KOPT-K1 (cell line): ENCODE measurements around the gene MAPK8.

ENCODE experiments used
- H3K27ac ChIP-seq: fragments of 200-600 bp; sonication (generic); 2 replicates; pipeline ENCODE4 v1.5.1; 2016; ENCODE audit warnings: antibody characterized with exemption, mild to moderate bottlenecking, low read depth, low read length; ENCODE audit not compliant: poor library complexity, severe bottlenecking
- H3K36me3 ChIP-seq: fragments of 200-600 bp; sonication (generic); 2 replicates; pipeline ENCODE4 v1.5.1; 2017; ENCODE audit warnings: antibody characterized with exemption, mild to moderate bottlenecking, low read length, moderate library complexity; ENCODE audit not compliant: insufficient read depth
- H3K9me3 ChIP-seq: fragments of 200-600 bp; sonication (generic); 2 replicates; pipeline ENCODE4 v1.5.1; 2017; ENCODE audit warnings: antibody characterized with exemption, low read length, mild to moderate bottlenecking; ENCODE audit not compliant: insufficient read depth, poor library complexity, severe bottlenecking

Gene MAPK8

GRCh38 chr10:48286356-48286755, 20.1 kb upstream of the MAPK8 start:
- Histone ChIP-seq H3K9me3 (peaks cover 39% of the 10 kb centered on the region), H3K27ac (peak overlapping the region; percentile 95), H3K36me3 (no peaks in the 10 kb centered on the region)

DNA sequence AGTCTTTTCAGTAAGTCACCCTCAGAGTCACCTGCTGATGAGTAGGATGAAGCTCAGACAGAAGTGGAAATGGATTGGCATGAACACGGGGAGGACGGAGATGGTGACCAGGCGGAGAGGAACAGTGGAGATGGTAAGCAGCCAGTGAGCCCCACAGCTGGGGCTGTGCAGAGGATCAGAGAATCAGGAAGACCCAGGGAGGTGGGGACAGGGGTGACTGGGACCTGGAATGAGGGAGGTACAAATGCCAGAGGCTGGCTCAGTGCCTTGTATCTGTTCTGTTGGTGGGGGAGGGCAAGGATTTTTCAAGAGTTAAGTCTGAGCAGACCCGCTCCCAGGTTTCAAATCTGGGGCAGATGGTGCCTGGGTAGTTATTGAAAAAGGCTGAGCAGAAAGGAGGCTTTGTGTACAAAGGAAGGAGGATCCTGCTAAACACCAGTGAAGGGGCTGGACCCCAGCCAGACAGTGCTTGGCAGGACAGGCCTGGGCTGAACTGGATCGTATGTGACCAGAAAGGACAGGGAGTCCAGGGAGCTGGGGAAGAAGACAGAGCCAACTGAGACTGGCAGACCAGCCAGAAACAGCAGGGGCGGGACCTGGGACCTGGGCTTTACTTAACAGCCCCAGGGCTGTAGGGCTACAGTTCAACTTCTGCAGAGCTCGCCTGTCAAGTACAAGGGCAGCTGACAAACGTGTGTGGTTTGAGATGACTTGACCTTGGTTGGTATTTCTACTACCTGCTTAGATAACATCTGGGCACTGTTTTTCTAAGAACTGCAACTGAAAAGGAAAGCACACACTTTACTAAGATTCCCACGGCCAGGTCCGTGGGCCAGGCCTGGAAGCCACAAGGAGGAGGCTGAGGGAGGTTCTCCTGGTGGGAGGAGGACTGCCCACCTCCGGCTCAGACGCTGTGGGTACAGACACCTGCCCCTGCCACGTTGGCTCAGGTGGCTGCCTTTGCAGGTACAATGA, 18.8 kb upstream of the MAPK8 start:
- peaks cover 26% of the 10 kb centered on the region for H3K9me3 ChIP-seq
- H3K27ac ChIP-seq = peak overlapping the region; percentile 95
- H3K36me3 ChIP-seq = no peaks in the 10 kb centered on the region

DNA sequence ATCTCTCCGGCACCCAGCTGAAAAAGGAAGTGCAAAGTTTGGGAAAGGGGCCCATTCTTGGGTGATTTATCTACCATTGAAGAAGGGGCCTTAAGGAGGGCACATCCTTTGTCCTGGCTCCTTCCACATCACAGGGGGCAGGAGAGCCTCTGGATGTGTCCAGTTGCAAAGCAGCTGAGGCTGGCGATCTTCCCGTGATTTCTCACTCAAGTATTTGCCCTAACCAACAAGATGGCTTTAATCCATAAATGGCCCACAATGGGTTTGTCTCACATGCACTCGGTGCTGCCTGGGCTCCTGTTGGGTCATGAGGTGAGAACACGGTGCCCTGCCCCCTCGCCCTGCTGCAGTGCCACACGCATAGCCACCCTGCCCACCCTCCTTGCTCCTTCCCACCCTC, 17.8 kb upstream of the MAPK8 start:
- no peaks in the 10 kb centered on the region for H3K36me3 ChIP-seq
- H3K27ac ChIP-seq = peak overlapping the region; percentile 95
- H3K9me3 ChIP-seq = peaks cover 16% of the 10 kb centered on the region

DNA sequence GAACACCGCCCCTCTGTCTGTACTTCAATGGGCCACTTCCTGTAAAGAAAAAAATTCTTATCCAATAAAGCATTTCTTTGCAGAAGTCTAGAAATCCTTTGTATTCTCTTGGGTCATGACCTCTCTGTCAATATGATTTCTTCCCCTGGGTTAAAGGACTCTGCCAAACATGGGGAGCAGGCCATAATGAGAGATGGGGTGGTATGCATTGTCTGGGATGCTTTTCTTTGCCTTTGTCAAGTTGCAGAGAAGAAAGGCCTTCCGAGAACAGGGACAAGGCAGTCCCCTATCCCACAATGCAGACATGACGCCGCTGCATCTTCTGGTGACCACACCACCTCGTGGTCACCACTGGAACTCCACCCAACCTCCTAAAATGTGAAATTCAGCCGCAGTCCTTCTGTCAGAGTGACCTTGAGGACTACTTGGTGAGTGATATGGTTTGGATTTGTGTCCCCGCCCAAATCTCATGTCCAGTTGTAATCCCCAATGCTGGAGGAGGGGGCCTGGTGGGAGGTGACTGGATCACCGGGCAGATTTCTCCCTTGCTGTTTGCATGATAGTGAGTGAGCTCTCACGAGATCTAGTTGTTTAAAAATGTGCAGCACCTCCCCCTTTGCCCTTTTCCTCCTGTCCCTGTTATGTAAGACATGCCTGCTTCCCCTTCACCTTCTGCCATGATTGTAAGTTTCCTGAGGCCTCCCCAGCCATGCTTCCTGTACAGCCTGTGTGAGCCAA, 16.8 kb upstream of the MAPK8 start:
- peak overlapping the region; percentile 95 for H3K27ac ChIP-seq

GRCh38 chr10:48290286-48290685, 16.2 kb upstream of the MAPK8 start:
- Histone ChIP-seq H3K27ac (peak overlapping the region; percentile 95), H3K36me3 (no peaks in the 10 kb centered on the region), H3K9me3 (peaks cover 8% of the 10 kb centered on the region)

More for the DNA sequence above, 16.8 kb upstream of the MAPK8 start:
- Histone ChIP-seq H3K9me3 (peaks cover 8% of the 10 kb centered on the region), H3K36me3 (no peaks in the 10 kb centered on the region)

GRCh38 chr10:48291190-48291589, 15.3 kb upstream of the MAPK8 start:
- Histone ChIP-seq H3K27ac (peak overlapping the region; percentile 95), H3K36me3 (no peaks in the 10 kb centered on the region), H3K9me3 (peaks cover 2% of the 10 kb centered on the region)

DNA sequence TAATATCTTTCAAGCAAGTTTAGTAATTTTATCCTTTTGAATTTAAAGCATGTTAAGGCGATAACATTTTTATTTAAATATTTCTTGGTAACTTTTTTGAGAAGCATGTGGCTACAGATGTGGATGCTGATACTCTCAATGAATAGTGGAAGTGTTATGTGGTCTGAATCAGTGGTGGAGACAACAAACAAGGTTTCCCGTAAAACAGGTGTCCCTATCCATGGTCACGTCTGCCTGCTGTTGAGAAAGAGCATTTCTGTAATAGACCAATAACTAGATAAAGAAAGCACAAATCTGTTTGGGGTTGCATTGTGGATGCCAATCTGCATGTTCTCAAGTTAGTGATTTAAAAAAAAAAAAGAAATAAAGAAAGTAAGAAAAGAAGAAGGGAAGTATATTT, 13.9 kb upstream of the MAPK8 start:
- Histone ChIP-seq H3K36me3 (no peaks in the 10 kb centered on the region), H3K27ac (peak overlapping the region; percentile 95), H3K9me3 (no peaks in the 10 kb centered on the region)

DNA sequence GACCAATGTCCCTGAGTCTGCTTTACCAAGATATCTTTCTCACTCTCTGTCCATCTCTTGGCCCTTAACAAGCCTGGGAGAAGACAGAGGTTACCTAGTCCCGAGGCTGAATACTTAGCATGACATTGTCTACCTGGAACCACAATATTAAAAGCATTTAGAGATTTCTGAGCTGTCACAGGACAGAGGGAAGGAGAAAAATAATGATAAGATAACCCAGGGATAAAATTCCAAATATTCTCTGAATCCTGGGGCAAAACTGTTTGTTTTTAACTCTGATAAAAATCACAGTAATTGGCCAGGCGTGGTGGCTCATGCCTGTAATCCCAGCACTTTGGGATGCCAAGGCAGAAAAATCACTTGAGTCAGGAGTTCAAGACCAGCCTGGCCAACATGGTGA, 12.0 kb upstream of the MAPK8 start:
- H3K36me3 ChIP-seq = no peaks in the 10 kb centered on the region
- H3K27ac ChIP-seq = no peak overlapping the region
- no peaks in the 10 kb centered on the region for H3K9me3 ChIP-seq

GRCh38 chr10:48296576-48297098, 9.8 kb upstream of the MAPK8 start:
- Histone ChIP-seq H3K27ac (no peak overlapping the region), H3K36me3 (no peaks in the 10 kb centered on the region), H3K9me3 (no peaks in the 10 kb centered on the region)

DNA sequence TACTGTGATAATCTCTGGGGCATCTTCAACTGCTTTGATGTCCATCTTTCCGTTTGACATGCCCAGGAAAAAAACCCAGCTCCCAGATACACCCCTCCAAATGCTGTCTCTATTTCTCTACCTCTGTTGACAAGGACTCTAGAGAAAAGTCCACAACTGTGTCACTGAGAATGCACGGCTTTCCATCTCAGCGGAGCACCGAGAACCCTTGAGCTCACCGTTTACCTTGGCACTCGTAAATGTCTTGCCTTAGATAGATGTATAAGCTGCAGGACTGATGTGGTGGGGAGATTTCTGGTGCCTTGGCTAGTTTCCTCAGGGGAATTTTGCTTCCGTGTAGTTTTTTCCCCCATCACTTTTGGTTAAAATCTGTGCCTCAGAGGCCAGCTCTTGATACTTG, 7.4 kb upstream of the MAPK8 start:
- Histone ChIP-seq H3K36me3 (no peaks in the 10 kb centered on the region), H3K27ac (no peak overlapping the region), H3K9me3 (no peaks in the 10 kb centered on the region)

- H3K9me3 ChIP-seq = no peaks in the 10 kb centered on the region
- H3K36me3 ChIP-seq = no peaks in the 10 kb centered on the region
- H3K27ac ChIP-seq = no peak overlapping the region
Measured at GRCh38 chr10:48299692-48300091, 6.8 kb upstream of the MAPK8 start.

GRCh38 chr10:48300556-48300955, 5.9 kb upstream of the MAPK8 start:
- no peaks in the 10 kb centered on the region for H3K9me3 ChIP-seq
- no peaks in the 10 kb centered on the region for H3K36me3 ChIP-seq
- H3K27ac ChIP-seq = no peak overlapping the region

DNA sequence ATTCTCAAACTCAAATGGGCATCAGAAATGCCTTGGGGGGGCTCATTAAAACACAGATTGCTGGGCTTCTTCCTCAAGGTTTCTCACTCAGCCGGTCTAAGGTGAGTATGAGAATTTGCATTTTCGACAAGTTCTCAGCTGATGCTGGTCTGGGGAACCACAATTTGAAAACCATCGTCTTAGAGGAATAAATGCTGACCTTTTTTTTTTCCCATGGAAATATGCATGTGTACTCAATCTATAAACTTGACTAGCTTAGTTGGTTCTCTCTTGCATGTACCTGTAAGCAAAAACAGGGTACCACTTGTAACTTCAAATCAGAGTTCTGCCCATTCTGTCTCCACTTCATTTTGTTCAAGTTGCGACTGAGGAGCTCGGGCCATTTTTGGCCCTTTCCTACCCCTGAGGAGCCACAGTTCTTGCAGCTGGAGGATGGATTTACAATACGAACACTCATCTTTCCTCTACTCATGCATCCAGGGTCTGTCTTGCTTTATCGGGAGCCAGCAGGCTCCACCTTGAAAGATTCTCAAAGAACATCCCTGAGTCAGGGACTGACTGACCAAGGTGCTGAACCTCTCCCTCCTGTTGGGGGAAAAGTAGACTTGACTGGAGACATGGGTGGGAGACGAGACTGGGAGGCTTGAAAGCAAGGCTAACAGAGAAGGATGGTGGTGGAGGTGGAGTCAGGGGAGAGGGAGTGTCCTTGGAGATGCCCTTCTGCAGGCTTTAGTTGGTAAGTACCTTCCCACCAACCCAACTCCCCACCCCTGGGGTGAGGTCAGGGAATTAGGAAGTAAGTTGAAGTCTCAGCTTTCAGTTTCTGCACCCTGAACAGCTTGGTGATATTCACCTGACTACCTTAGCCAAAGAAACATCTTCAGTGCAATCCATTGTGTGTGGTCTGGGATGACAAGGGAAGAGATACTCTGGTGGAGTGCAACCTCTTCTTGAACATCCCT, 3.7 kb upstream of the MAPK8 start:
- H3K27ac ChIP-seq = no peak overlapping the region
- H3K9me3 ChIP-seq = no peaks in the 10 kb centered on the region
- H3K36me3 ChIP-seq = no peaks in the 10 kb centered on the region

DNA sequence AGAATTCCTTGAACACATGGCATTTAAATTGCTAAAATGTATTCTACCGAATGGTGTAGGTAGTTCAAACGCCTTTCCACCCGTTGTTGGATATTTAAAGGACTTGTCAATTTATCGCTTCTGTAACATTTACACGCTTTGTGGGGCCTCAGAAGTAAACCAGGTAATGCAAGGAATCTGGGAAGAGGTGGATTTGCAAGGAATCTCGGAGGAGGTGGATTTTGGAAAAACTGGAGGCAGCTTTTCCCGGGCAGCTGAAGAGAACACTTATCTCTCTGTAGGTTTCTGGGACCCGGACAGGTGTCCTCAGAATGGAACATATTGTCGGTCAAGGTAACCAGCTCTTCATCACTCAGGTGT, 592 bp upstream of the MAPK8 start:
- no peaks in the 10 kb centered on the region for H3K36me3 ChIP-seq
- H3K9me3 ChIP-seq = no peaks in the 10 kb centered on the region
- H3K27ac ChIP-seq = no peak overlapping the region
